ENCODE measurements around the gene GMPS. TPM values are rescaled to one million over a fixed set of nuclear protein-coding genes. Genes with fewer than 3 reads are reported as not detected.
"Not testable (repeated sequence)": the region's sequence is repeated elsewhere in the genome, so short reads cannot be mapped to it uniquely, and the experiment has no call there.

The GMPS gene
- total RNA-seq, 1 donor from 2014 or later, result 56.4 TPM

GRCh38 chr3:155859859-155860258, 10.6 kb upstream of the GMPS start:
- no peak overlapping the region for H3K27ac Mint-ChIP-seq (ENCODE audit: unreplicated experiment)
- no peak for DNase-seq (ENCODE audit: low spot score)

GRCh38 chr3:155860424-155860823, 10.0 kb upstream of the GMPS start:
- H3K4me3 Mint-ChIP-seq (ENCODE audit: unreplicated experiment); H3K4me1 Mint-ChIP-seq (ENCODE audit: low read depth); H3K27ac Mint-ChIP-seq (ENCODE audit: unreplicated experiment): not testable (repeated sequence)

More at GRCh38 chr3:155859859-155860258, 10.6 kb upstream of the GMPS start:
- Mint-ChIP-seq H3K9me3 (ENCODE audit: low read depth) (peaks cover 6% of the 10 kb centered on the region), H3K4me1 (ENCODE audit: low read depth) (peaks cover 6% of the 10 kb centered on the region), H3K36me3 (ENCODE audit: low read depth) (peaks cover under 1% of the 10 kb centered on the region), H3K4me3 (ENCODE audit: unreplicated experiment) (no peak overlapping the region), H3K27me3 (ENCODE audit: low read depth) (no peaks in the 10 kb centered on the region)
- TF ChIP-seq, protein P1, sequence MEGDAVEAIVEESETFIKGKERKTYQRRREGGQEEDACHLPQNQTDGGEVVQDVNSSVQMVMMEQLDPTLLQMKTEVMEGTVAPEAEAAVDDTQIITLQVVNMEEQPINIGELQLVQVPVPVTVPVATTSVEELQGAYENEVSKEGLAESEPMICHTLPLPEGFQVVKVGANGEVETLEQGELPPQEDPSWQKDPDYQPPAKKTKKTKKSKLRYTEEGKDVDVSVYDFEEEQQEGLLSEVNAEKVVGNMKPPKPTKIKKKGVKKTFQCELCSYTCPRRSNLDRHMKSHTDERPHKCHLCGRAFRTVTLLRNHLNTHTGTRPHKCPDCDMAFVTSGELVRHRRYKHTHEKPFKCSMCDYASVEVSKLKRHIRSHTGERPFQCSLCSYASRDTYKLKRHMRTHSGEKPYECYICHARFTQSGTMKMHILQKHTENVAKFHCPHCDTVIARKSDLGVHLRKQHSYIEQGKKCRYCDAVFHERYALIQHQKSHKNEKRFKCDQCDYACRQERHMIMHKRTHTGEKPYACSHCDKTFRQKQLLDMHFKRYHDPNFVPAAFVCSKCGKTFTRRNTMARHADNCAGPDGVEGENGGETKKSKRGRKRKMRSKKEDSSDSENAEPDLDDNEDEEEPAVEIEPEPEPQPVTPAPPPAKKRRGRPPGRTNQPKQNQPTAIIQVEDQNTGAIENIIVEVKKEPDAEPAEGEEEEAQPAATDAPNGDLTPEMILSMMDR (IDR thresholded peaks at IDR 0.05), result peak; percentile 79

GRCh38 chr3:155861476-155862183, 8.8 kb upstream of the GMPS start:
- Mint-ChIP-seq H3K4me1 (ENCODE audit: low read depth) (peaks cover 4% of the 10 kb centered on the region), H3K27me3 (ENCODE audit: low read depth) (no peaks in the 10 kb centered on the region), H3K36me3 (ENCODE audit: low read depth) (no peaks in the 10 kb centered on the region), H3K27ac (ENCODE audit: unreplicated experiment) (no peak overlapping the region), H3K4me3 (ENCODE audit: unreplicated experiment) (no peak overlapping the region), H3K9me3 (ENCODE audit: low read depth) (peaks cover 4% of the 10 kb centered on the region)
- no peak for DNase-seq (ENCODE audit: low spot score)
- TF ChIP-seq, protein P1 (IDR thresholded peaks at IDR 0.05), result no peak

More at GRCh38 chr3:155860424-155860823, 10.0 kb upstream of the GMPS start:
- H3K9me3 Mint-ChIP-seq (ENCODE audit: low read depth); H3K27me3 Mint-ChIP-seq (ENCODE audit: low read depth); H3K36me3 Mint-ChIP-seq (ENCODE audit: low read depth); DNase-seq (ENCODE audit: low spot score): not testable (repeated sequence)

DNA sequence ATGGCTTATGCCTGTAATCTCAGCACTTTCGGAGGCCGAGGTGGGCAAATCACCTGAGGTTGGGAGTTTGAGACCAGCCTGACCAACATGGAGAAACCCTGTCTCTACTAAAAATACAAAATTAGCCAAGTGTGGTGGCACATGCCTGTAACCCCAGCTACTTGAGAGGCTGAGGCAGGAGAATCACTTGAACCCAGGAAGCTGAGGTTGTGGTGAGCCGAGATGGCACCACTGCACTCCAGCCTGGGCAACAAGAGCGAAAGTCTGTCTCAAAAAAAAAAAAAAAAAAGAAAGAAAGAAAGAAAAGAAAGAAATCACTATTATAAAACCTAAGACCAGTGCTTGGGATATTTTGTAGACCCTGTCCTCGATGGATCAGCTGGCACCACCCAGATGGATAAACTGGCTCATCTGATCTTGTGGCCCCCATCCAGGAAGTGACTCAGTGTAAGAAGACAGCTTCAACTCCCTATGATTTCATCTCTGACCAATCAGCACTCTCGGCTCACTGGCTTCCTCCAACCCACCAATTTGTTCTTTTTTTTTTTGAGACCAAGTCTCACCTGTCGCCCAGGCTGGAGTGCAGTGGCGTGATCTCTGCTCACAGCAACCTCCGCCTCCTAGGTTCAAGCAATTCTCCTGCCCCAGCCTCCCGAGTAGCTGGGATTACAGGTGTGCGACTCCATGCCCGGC, 8.0 kb upstream of the GMPS start:
- not testable (repeated sequence) for H3K27ac Mint-ChIP-seq (ENCODE audit: unreplicated experiment); H3K27me3 Mint-ChIP-seq (ENCODE audit: low read depth); H3K4me3 Mint-ChIP-seq (ENCODE audit: unreplicated experiment); H3K36me3 Mint-ChIP-seq (ENCODE audit: low read depth); DNase-seq (ENCODE audit: low spot score); H3K9me3 Mint-ChIP-seq (ENCODE audit: low read depth); H3K4me1 Mint-ChIP-seq (ENCODE audit: low read depth)

- Mint-ChIP-seq H3K4me1 (ENCODE audit: low read depth) (peaks cover 4% of the 10 kb centered on the region), H3K36me3 (ENCODE audit: low read depth) (no peaks in the 10 kb centered on the region), H3K27me3 (ENCODE audit: low read depth) (no peaks in the 10 kb centered on the region), H3K9me3 (ENCODE audit: low read depth) (peaks cover 4% of the 10 kb centered on the region), H3K27ac (ENCODE audit: unreplicated experiment) (no peak overlapping the region), H3K4me3 (ENCODE audit: unreplicated experiment) (no peak overlapping the region)
- TF ChIP-seq, protein P1 (IDR thresholded peaks at IDR 0.05), result no peak
- DNase-seq (ENCODE audit: low spot score), result no peak
Measured at GRCh38 chr3:155863072-155863784, 7.2 kb upstream of the GMPS start.

DNA sequence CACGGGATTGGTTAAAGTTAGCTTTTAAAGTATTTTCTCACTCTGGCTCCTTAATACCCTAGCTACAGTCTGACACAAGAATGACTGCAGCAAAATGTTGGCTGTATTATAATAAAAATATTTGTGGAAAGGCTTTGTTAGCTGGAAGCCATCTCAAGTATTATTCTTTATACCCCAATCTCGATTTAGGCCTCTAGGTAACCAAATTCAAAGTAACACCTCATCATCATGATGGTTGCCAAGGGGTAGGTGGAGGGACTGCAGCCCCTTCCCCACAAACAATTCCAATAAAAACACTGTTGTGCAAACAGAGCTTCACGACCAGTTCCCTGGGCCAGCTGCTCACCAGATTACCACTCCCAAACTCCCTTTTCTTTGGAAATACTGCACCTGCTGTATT, 759 bp upstream of the GMPS start:
- H3K9me3 Mint-ChIP-seq (ENCODE audit: low read depth), result no peaks in the 10 kb centered on the region
- H3K27me3 Mint-ChIP-seq (ENCODE audit: low read depth), result no peaks in the 10 kb centered on the region
- TF ChIP-seq, protein P1 (IDR thresholded peaks at IDR 0.05), result no peak
- no peak for DNase-seq (ENCODE audit: low spot score)
- H3K4me3 Mint-ChIP-seq (ENCODE audit: unreplicated experiment), result peak overlapping the region; percentile 77
- H3K27ac Mint-ChIP-seq (ENCODE audit: unreplicated experiment), result peak overlapping the region; percentile 96
- H3K4me1 Mint-ChIP-seq (ENCODE audit: low read depth), result peaks cover 27% of the 10 kb centered on the region
- H3K36me3 Mint-ChIP-seq (ENCODE audit: low read depth), result no peaks in the 10 kb centered on the region
